ENCODE data around the gene SLC18A2. TPM values are rescaled to one million over a fixed set of nuclear protein-coding genes. Genes with fewer than 3 reads are reported as not detected.

SLC18A2 gene
- total and polyA plus RNA-seq, 2 donors (not counting 1 experiment from before 2014, with no cell fraction given), result under 0.01 TPM; not detected in 1

- peaks cover 2% of the 10 kb centered on the region for H4K20me1 ChIP-seq (ENCODE audit: control insufficient read depth, extremely low read depth, insufficient read depth, low read length)
Observed at GRCh38 chr10:117294039-117294645, 53.2 kb downstream of the SLC18A2 start.

GRCh38 chr10:117294735-117295134 lies 53.8 kb downstream of the SLC18A2 start:
- Histone ChIP-seq H3K36me3 (ENCODE audit: control insufficient read depth, insufficient read depth, low read length) (no peaks in the 10 kb centered on the region), H3K4me1 (ENCODE audit: control insufficient read depth, extremely low read depth, insufficient read depth, low read length) (no peaks in the 10 kb centered on the region), H3K27me3 (ENCODE audit: control insufficient read depth, insufficient read depth, low read length) (no peaks in the 10 kb centered on the region), H3K79me2 (ENCODE audit: control insufficient read depth, insufficient read depth, low read length) (no peaks in the 10 kb centered on the region), H3K9me3 (ENCODE audit: control insufficient read depth, insufficient read depth, low read depth, low read length) (no peaks in the 10 kb centered on the region), H3K27ac (ENCODE audit: insufficient read depth, low read length) (no peak overlapping the region), H3K4me2 (ENCODE audit: extremely low read depth, insufficient read depth, low read length) (no peak overlapping the region), H4K20me1 (ENCODE audit: control insufficient read depth, extremely low read depth, insufficient read depth, low read length) (peaks cover 2% of the 10 kb centered on the region), H3K9ac (ENCODE audit: insufficient read depth, low read length) (no peak overlapping the region), H3K4me3 (replicated peaks in 1 of 4; ENCODE audit: control extremely low read depth in 1 of 4, insufficient read depth in 1 of 4, low read depth in 3 of 4, low read length in 4 of 4) (no peak overlapping the region), H2AFZ (ENCODE audit: low read length) (no peak overlapping the region)
- no peak for DNase-seq (ENCODE audit: low read depth in 2 of 2)
- no peak for TF ChIP-seq EZH2 (IDR thresholded peaks at IDR 0.05; ENCODE audit: low read length, missing control alignments)
- TF ChIP-seq CTCF (conservative IDR thresholded peaks at IDR 0.05 in 1 of 2, IDR thresholded peaks at IDR 0.05 in 1 of 2; ENCODE audit: low read depth in 1 of 2, low read length in 2 of 2), result no peak

More at GRCh38 chr10:117294039-117294645, 53.2 kb downstream of the SLC18A2 start:
- no peaks in the 10 kb centered on the region for H3K36me3 ChIP-seq (ENCODE audit: control insufficient read depth, insufficient read depth, low read length)
- H2AFZ ChIP-seq (ENCODE audit: low read length), result no peak overlapping the region
- no peaks in the 10 kb centered on the region for H3K79me2 ChIP-seq (ENCODE audit: control insufficient read depth, insufficient read depth, low read length)
- TF ChIP-seq CTCF (conservative IDR thresholded peaks at IDR 0.05 in 1 of 2, IDR thresholded peaks at IDR 0.05 in 1 of 2; ENCODE audit: low read depth in 1 of 2, low read length in 2 of 2) (no peak), EZH2 (IDR thresholded peaks at IDR 0.05; ENCODE audit: low read length, missing control alignments) (no peak)
- H3K4me2 ChIP-seq (ENCODE audit: extremely low read depth, insufficient read depth, low read length), result no peak overlapping the region
- no peak overlapping the region for H3K9ac ChIP-seq (ENCODE audit: insufficient read depth, low read length)
- no peaks in the 10 kb centered on the region for H3K9me3 ChIP-seq (ENCODE audit: control insufficient read depth, insufficient read depth, low read depth, low read length)
- H3K27ac ChIP-seq (ENCODE audit: insufficient read depth, low read length), result no peak overlapping the region
- H3K4me3 ChIP-seq (replicated peaks in 1 of 4; ENCODE audit: control extremely low read depth in 1 of 4, insufficient read depth in 1 of 4, low read depth in 3 of 4, low read length in 4 of 4), result no peak overlapping the region
- no peaks in the 10 kb centered on the region for H3K27me3 ChIP-seq (ENCODE audit: control insufficient read depth, insufficient read depth, low read length)
- no peak for DNase-seq (ENCODE audit: low read depth in 2 of 2)
- H3K4me1 ChIP-seq (ENCODE audit: control insufficient read depth, extremely low read depth, insufficient read depth, low read length), result no peaks in the 10 kb centered on the region

- Histone ChIP-seq H3K27me3 (ENCODE audit: control insufficient read depth, insufficient read depth, low read length) (no peaks in the 10 kb centered on the region), H3K4me1 (ENCODE audit: control insufficient read depth, extremely low read depth, insufficient read depth, low read length) (no peaks in the 10 kb centered on the region), H3K4me2 (ENCODE audit: extremely low read depth, insufficient read depth, low read length) (no peak overlapping the region), H3K4me3 (replicated peaks in 1 of 4; ENCODE audit: control extremely low read depth in 1 of 4, insufficient read depth in 1 of 4, low read depth in 3 of 4, low read length in 4 of 4) (no peak overlapping the region), H3K27ac (ENCODE audit: insufficient read depth, low read length) (no peak overlapping the region), H3K79me2 (ENCODE audit: control insufficient read depth, insufficient read depth, low read length) (no peaks in the 10 kb centered on the region), H3K9me3 (ENCODE audit: control insufficient read depth, insufficient read depth, low read depth, low read length) (no peaks in the 10 kb centered on the region), H3K9ac (ENCODE audit: insufficient read depth, low read length) (no peak overlapping the region), H3K36me3 (ENCODE audit: control insufficient read depth, insufficient read depth, low read length) (no peaks in the 10 kb centered on the region), H4K20me1 (ENCODE audit: control insufficient read depth, extremely low read depth, insufficient read depth, low read length) (peaks cover 2% of the 10 kb centered on the region), H2AFZ (ENCODE audit: low read length) (no peak overlapping the region)
- no peak for TF ChIP-seq CTCF (conservative IDR thresholded peaks at IDR 0.05 in 1 of 2, IDR thresholded peaks at IDR 0.05 in 1 of 2; ENCODE audit: low read depth in 1 of 2, low read length in 2 of 2)
- TF ChIP-seq EZH2 (IDR thresholded peaks at IDR 0.05; ENCODE audit: low read length, missing control alignments), result no peak
- DNase-seq (ENCODE audit: low read depth in 2 of 2), result no peak
Observed at GRCh38 chr10:117298219-117298618, 57.3 kb downstream of the SLC18A2 start.

Measured in fibroblast of lung (primary cell).